SK-N-SH (cell line): ENCODE measurements around the gene MRPL55. TPM values are rescaled to one million over a fixed set of nuclear protein-coding genes. Genes with fewer than 3 reads are reported as not detected.

ENCODE experiments used
- CTCF ChIA-PET: fragments of 300-600, 350-600 bp; formaldehyde crosslinking; extraction: SDS; loops from one replicate; lab custom pipeline; 2021; lab: Yijun Ruan, JAX
- POLR2A ChIA-PET: fragments of 350-600 bp; sonication (Branson Sonifier 250); formaldehyde crosslinking; extraction: SDS; loops from one replicate; lab custom pipeline; 2020; ENCODE audit warnings: antibody characterized with exemption, inconsistent platforms; lab: Yijun Ruan, JAX
- DNase-seq: peaks from one replicate; pipeline ENCODE4 v3.0.0; 2012
- H2AFZ ChIP-seq: fragments of 200-600 bp; sonication (generic); 2 replicates; pipeline ENCODE4 v1.8.1; 2016; ENCODE audit warnings: antibody characterized with exemption, mild to moderate bottlenecking, low read depth
- H3F3A ChIP-seq: fragments of 200-600 bp; sonication (generic); replicated peaks from 2 replicates; pipeline ENCODE3; 2016; ENCODE audit warnings: antibody characterized with exemption, mild to moderate bottlenecking; ENCODE audit not compliant: insufficient read depth
- H3K27ac ChIP-seq, 2 experiments: fragments of 200-500 bp in 1 of 2; fragments of 200-600 bp in 1 of 2; sonication (Bioruptor generic) in 1 of 2; sonication (generic), shearing (Covaris generic) in 1 of 2; 2 replicates each; pipeline versions ENCODE4 v1.5.1 to v1.6.1; 2014 to 2016; ENCODE audit warnings: low read depth in 2 of 2, inconsistent platforms in 1 of 2, low read length in 1 of 2, mild to moderate bottlenecking in 1 of 2, mixed read lengths in 1 of 2
- H3K27me3 ChIP-seq: fragments of 200-600 bp; sonication (generic), shearing (Covaris generic); 2 replicates; pipeline ENCODE4 v1.6.1; 2016; ENCODE audit warnings: mixed run types; ENCODE audit not compliant: insufficient read depth
- H3K36me3 ChIP-seq, 2 experiments: fragments of 200-500 bp in 1 of 2; fragments of 200-600 bp in 1 of 2; sonication (Bioruptor generic) in 1 of 2; sonication (generic) in 1 of 2; replicated peaks in 1 of 2; 2 replicates each; pipeline versions ENCODE3 to v1.5.1; 2014 to 2016; ENCODE audit warnings: low read length in 1 of 2, mild to moderate bottlenecking in 1 of 2; ENCODE audit not compliant: insufficient read depth in 2 of 2, control insufficient read depth in 1 of 2
- H3K4me1 ChIP-seq, 2 experiments: fragments of 200-500 bp in 1 of 2; fragments of 200-600 bp in 1 of 2; sonication (Bioruptor generic) in 1 of 2; sonication (generic), shearing (Covaris generic) in 1 of 2; 2 replicates each; pipeline versions ENCODE4 v1.5.1 to v1.6.1; 2014 to 2016; ENCODE audit warnings: low read depth in 1 of 2, low read length in 1 of 2, mixed run types in 1 of 2; ENCODE audit not compliant: insufficient read depth in 2 of 2, control insufficient read depth in 1 of 2
- H3K4me2 ChIP-seq: fragments of 200-600 bp; sonication (generic), shearing (Covaris generic); 2 replicates; pipeline ENCODE4 v1.6.1; 2017; ENCODE audit warnings: mixed run types
- H3K4me3 ChIP-seq, 2 experiments: fragments of 200-500 bp in 1 of 2; fragments of 200-600 bp in 1 of 2; sonication (Bioruptor generic) in 1 of 2; sonication (generic), shearing (Covaris generic) in 1 of 2; 2 replicates each; pipeline versions ENCODE4 v1.5.1 to v1.8.1; 2014 to 2016; ENCODE audit warnings: low read depth in 2 of 2, inconsistent platforms in 1 of 2, low read length in 1 of 2, mild to moderate bottlenecking in 1 of 2, mixed read lengths in 1 of 2, moderate library complexity in 1 of 2
- H3K79me2 ChIP-seq: fragments of 200-600 bp; sonication (generic); 2 replicates; pipeline ENCODE4 v1.8.1; 2017; ENCODE audit warnings: mild to moderate bottlenecking; ENCODE audit not compliant: insufficient read depth
- H3K9ac ChIP-seq: fragments of 200-600 bp; sonication (generic); 2 replicates; pipeline ENCODE4 v1.6.1; 2017; ENCODE audit warnings: mixed run types
- H3K9me2 ChIP-seq: fragments of 200-600 bp; sonication (generic); 2 replicates; pipeline ENCODE4 v1.6.1; 2017; ENCODE audit warnings: mixed run types
- H3K9me3 ChIP-seq: fragments of 200-600 bp; sonication (generic); 2 replicates; pipeline ENCODE4 v1.6.1; 2017; ENCODE audit warnings: mixed run types, mild to moderate bottlenecking, moderate library complexity
- H4K20me1 ChIP-seq: fragments of 200-600 bp; sonication (generic); 2 replicates; pipeline ENCODE4 v1.6.1; 2017; ENCODE audit warnings: mild to moderate bottlenecking, mixed run types; ENCODE audit not compliant: insufficient read depth
- ELF1 ChIP-seq: IDR thresholded peaks from 2 replicates; pipeline ENCODE4 v1.4.0; 2012
- EZH2phosphoT487 ChIP-seq: fragments of 200-600 bp; sonication (generic); IDR thresholded peaks from 2 replicates; pipeline ENCODE4 v1.6.1; 2017; ENCODE audit warnings: low read depth, mixed run types, mild to moderate bottlenecking, antibody characterized with exemption, moderate library complexity, borderline replicate concordance
- FOXM1 ChIP-seq: IDR thresholded peaks from 2 replicates; pipeline ENCODE4 v1.4.0; 2012; ENCODE audit warnings: low read depth, mild to moderate bottlenecking
- GABPA ChIP-seq: IDR thresholded peaks from 2 replicates; pipeline ENCODE4 v1.4.0; 2012; ENCODE audit warnings: low read depth, mild to moderate bottlenecking
- GATA2 ChIP-seq: sonication (generic); formaldehyde crosslinking; IDR thresholded peaks from 2 replicates; pipeline ENCODE4 v1.5.0; 2020; ENCODE audit warnings: mild to moderate bottlenecking, missing genetic modification reagents
- MEF2A ChIP-seq: IDR thresholded peaks from 2 replicates; pipeline ENCODE4 v1.4.0; 2012; ENCODE audit warnings: low read depth, borderline replicate concordance
- MXI1 ChIP-seq: IDR thresholded peaks from 2 replicates; pipeline ENCODE4 v1.6.1; 2012; ENCODE audit warnings: mild to moderate bottlenecking, low read depth, low read length, improper control_type of control experiment
- NFIC ChIP-seq: IDR thresholded peaks from 2 replicates; pipeline ENCODE4 v1.4.0; 2012; ENCODE audit warnings: borderline replicate concordance
- POLR2AphosphoS5 ChIP-seq: IDR thresholded peaks from 2 replicates; pipeline ENCODE4 v1.6.1; 2012; ENCODE audit warnings: low read depth, low read length
- RAD21 ChIP-seq: IDR thresholded peaks from 2 replicates; pipeline ENCODE4 v1.6.1; 2012; ENCODE audit warnings: mild to moderate bottlenecking, low read length
- RXRA ChIP-seq: IDR thresholded peaks from 2 replicates; pipeline ENCODE4 v1.4.0; 2012; ENCODE audit warnings: low read depth, mild to moderate bottlenecking, borderline replicate concordance
- SIN3A ChIP-seq: IDR thresholded peaks from 2 replicates; pipeline ENCODE4 v1.6.1; 2012; ENCODE audit warnings: low read depth, mild to moderate bottlenecking, low read length, moderate library complexity, borderline replicate concordance
- TCF12 ChIP-seq: IDR thresholded peaks from 2 replicates; pipeline ENCODE4 v1.4.0; 2012
- YY1 ChIP-seq: IDR thresholded peaks from 2 replicates; pipeline ENCODE4 v1.4.0; 2012; ENCODE audit warnings: low read depth, mild to moderate bottlenecking
- WGBS: methylation state at CpG from one replicate; pipeline ENCODE4 v1.1.6; 2017; ENCODE audit warnings: low lambda C conversion rate; 5-methylcytosine and 5-hydroxymethylcytosine counted together
- polyA plus RNA-seq, 3 experiments: library from polyadenylated mRNA; depleted of rRNA; stranded (reverse); fragments of >200 nt; gene quantifications; 2 replicates each; pipeline ENCODE4 v1.2.3, GENCODE V29; 2012
- TF ChIP-seq, protein P1 (sequence below): fragments of 150-350 bp; IDR thresholded peaks from 2 replicates; pipeline ENCODE4 v1.6.1; 2016; ENCODE audit warnings: mild to moderate bottlenecking, low read depth, low read length
- TF ChIP-seq, protein P2 (sequence below): IDR thresholded peaks from 2 replicates; pipeline ENCODE4 v1.4.0; 2012; ENCODE audit warnings: low read depth, borderline replicate concordance
- TF ChIP-seq, protein P3 (sequence below): IDR thresholded peaks from 2 replicates; pipeline ENCODE4 v1.6.1; 2012; ENCODE audit warnings: mild to moderate bottlenecking, low read depth, low read length, moderate library complexity

MRPL55 gene
- polyA plus RNA-seq, 1 of the 3 experiments (the other 2 are of a cell fraction), result 75.3 TPM

DNA sequence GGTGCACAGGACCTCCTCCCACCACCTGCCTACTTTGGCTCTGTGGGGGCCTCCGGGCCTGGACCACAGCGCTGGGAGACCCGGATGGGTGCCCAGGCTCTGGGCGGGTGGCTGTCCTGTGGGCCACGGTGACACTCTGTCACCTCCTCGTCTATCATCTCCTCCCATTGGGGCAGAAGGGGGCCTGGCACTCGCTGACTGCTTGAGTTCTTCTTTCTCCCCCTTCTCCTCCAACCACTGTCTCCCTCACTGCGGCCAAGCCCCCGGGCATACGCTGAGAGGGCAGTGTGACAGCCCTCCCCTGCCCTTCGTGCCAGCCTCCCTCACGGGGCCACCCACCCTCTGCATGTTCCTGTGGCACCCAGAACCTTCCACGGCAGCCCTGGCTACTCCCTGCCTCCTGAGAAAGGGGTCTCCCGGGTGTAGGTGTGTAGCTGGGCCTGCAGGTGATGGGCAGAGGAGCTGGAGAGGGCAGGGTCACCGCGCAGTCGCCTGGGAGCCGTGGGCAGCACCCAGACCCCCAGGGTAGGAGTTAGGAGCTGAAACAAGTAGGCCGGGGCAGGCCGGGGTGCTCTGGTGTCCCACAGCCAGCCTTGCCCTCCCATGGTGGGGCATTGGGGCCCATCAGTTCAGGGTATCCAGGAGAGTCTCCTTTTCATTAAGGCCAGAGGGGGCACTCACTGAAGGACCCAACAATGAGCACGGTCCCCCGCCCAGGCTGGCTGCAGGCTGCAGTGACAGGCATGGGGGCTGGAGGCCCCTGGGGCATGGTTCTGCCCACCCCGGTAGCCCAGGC, 35.8 kb downstream of the MRPL55 start:
- H3K79me2 ChIP-seq, result no peaks in the 10 kb centered on the region
- TF ChIP-seq RXRA (no peak), FOXM1 (no peak), POLR2AphosphoS5 (no peak), SIN3A (no peak), YY1 (no peak), ELF1 (no peak), MXI1 (no peak), TCF12 (no peak), RAD21 (no peak), EZH2phosphoT487 (no peak), GABPA (no peak), NFIC (no peak), GATA2 (CRISPR knock-in tag) (no peak), MEF2A (no peak)
- TF ChIP-seq, protein P1, sequence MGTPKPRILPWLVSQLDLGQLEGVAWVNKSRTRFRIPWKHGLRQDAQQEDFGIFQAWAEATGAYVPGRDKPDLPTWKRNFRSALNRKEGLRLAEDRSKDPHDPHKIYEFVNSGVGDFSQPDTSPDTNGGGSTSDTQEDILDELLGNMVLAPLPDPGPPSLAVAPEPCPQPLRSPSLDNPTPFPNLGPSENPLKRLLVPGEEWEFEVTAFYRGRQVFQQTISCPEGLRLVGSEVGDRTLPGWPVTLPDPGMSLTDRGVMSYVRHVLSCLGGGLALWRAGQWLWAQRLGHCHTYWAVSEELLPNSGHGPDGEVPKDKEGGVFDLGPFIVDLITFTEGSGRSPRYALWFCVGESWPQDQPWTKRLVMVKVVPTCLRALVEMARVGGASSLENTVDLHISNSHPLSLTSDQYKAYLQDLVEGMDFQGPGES, result no peak
- TF ChIP-seq, protein P2, sequence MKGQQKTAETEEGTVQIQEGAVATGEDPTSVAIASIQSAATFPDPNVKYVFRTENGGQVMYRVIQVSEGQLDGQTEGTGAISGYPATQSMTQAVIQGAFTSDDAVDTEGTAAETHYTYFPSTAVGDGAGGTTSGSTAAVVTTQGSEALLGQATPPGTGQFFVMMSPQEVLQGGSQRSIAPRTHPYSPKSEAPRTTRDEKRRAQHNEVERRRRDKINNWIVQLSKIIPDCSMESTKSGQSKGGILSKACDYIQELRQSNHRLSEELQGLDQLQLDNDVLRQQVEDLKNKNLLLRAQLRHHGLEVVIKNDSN, result no peak
- TF ChIP-seq, protein P3, sequence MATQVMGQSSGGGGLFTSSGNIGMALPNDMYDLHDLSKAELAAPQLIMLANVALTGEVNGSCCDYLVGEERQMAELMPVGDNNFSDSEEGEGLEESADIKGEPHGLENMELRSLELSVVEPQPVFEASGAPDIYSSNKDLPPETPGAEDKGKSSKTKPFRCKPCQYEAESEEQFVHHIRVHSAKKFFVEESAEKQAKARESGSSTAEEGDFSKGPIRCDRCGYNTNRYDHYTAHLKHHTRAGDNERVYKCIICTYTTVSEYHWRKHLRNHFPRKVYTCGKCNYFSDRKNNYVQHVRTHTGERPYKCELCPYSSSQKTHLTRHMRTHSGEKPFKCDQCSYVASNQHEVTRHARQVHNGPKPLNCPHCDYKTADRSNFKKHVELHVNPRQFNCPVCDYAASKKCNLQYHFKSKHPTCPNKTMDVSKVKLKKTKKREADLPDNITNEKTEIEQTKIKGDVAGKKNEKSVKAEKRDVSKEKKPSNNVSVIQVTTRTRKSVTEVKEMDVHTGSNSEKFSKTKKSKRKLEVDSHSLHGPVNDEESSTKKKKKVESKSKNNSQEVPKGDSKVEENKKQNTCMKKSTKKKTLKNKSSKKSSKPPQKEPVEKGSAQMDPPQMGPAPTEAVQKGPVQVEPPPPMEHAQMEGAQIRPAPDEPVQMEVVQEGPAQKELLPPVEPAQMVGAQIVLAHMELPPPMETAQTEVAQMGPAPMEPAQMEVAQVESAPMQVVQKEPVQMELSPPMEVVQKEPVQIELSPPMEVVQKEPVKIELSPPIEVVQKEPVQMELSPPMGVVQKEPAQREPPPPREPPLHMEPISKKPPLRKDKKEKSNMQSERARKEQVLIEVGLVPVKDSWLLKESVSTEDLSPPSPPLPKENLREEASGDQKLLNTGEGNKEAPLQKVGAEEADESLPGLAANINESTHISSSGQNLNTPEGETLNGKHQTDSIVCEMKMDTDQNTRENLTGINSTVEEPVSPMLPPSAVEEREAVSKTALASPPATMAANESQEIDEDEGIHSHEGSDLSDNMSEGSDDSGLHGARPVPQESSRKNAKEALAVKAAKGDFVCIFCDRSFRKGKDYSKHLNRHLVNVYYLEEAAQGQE, result no peak
- no peak overlapping the region for H3K9ac ChIP-seq
- POLR2A ChIA-PET, result no interaction called here
- H3K9me2 ChIP-seq, result no peaks in the 10 kb centered on the region
- H3K27me3 ChIP-seq, result peaks cover 3% of the 10 kb centered on the region; the same call in 1 of the 2 replicates
- no peaks in the 10 kb centered on the region for H3K36me3 ChIP-seq
- H4K20me1 ChIP-seq, result no peaks in the 10 kb centered on the region
- no peak overlapping the region for H3K27ac ChIP-seq
- H3F3A ChIP-seq, result peaks cover 7% of the 10 kb centered on the region
- no peak overlapping the region for H2AFZ ChIP-seq
- H3K9me3 ChIP-seq, result no peaks in the 10 kb centered on the region
- CTCF ChIA-PET, result interaction anchor here (0.7 to 2.2 kb wide), 5 partner anchors 24 to 310 kb away, joined by 3 to 17 read pairs (median 3); no protein-coding TSS in a partner anchor
- H3K4me2 ChIP-seq, result no peak overlapping the region
- peaks cover 0 to 20% of the 10 kb centered on the region in 2 experiments; a peak in 1 of 4 replicates for H3K4me1 ChIP-seq
- WGBS, result 73% methylated on average over 8 of the region's 23 CpGs
- no peak overlapping the region for H3K4me3 ChIP-seq
- no peak for DNase-seq
